IPS-NIHi11 (cell line): ENCODE measurements around the gene MAGEB17.
"Not testable (repeated sequence)": the region's sequence is repeated elsewhere in the genome, so short reads cannot be mapped to it uniquely, and the experiment has no call there.

Source experiments
- DNase-seq: peaks from one replicate; pipeline ENCODE4 v3.0.0; 2012; ENCODE audit warnings: mixed read lengths, low spot score

Gene MAGEB17

DNA sequence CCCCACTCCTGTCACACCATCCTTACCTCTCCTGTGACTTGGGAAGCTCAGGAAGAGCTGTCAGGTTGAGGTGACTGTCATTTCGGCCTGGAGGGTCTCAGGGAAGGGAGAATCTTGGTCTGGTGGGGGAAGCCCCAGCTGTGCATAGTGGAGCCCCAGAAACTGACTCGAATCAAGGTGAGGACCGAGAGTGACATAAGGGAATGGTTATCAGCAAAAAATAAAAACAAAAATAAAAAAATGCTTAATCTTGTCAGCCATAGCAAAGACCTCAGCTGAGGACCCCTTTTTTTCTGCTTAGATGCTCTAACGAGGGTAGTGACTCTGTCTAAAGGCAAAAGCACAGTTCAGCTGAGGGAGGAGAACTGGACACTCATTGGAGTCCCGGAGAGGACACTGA, at the start of gene MAGEB17:
MAGEB17 (plus strand) TSS at position 301 of the 400 bp plus-strand sequence. CDS start 2,902 bp downstream, outside the sequence.
- no peak for DNase-seq

DNA sequence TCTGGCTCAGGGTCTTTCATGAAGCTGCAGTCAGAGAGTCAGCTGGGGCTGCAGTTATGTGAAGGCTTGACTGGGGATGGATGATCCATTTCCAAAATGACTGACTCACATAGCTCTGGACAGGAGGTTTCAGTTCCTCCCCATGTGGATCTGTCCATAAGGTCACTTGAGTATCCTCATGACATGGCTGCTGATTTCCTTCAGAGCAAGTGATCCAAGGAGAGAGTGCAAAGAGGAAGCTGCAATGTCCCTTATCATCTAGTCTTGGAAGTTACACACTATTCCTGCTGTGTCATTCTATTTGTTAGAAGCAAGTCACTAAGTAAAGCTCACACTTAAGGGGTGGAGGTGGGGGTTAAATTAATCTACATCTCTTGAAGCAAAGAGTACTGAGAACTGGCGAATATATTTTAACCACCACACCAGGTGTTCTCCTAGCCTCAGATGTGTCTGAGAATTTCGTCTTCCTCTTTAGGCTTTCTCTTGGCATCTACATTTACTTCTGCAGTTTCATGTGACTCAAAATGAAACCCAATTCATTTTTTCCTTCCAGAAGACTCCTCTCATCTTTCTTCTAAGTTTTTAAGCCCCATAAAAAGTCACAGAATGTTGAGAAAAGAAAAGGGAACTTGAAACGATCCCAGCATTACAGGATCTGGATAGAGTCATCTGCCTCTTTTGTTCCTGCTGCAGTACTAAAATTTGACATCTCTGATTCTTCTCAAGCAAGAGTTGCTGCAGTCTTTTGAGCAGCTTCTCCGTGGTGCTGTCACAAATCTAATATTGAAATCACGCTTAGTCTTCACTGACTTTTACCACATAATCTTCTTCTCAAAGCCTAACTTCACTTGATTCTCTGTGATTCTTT, 47.7 kb upstream of the MAGEB17 start:
- no peak for DNase-seq

DNA sequence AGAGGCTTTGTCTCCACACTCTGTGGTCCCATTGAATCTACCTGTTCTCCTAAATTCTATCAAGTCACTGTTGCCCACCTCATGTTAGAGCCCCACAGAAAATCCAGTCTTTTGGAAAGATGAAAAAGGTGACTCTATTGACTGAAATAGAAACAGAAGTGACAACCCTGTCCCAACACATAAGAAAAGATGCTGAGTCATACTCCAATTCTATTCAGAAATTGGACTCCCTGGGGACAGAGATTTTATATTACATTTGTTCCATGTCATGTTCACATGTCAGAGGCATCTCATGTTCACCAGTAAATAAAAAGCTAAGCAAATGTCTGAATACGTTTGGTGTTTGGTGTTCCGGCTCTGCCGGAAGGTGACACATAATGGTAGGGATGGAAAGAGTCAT, 46.9 kb upstream of the MAGEB17 start:
- DNase-seq, result no peak

GRCh38 chrX:16123222-16123786, 44.0 kb upstream of the MAGEB17 start, which contains the start of gene GRPR:
Gene GRPR, plus strand, starts transcription at chrX:16123565. Its CDS starts 389 bp downstream, at chrX:16123954.
- DNase-seq, result peak; percentile 76

- DNase-seq, result no peak
Observed at GRCh38 chrX:16124201-16124600, 43.1 kb upstream of the MAGEB17 start.

GRCh38 chrX:16125520-16126149, 41.6 kb upstream of the MAGEB17 start:
- DNase-seq, result no peak

DNA sequence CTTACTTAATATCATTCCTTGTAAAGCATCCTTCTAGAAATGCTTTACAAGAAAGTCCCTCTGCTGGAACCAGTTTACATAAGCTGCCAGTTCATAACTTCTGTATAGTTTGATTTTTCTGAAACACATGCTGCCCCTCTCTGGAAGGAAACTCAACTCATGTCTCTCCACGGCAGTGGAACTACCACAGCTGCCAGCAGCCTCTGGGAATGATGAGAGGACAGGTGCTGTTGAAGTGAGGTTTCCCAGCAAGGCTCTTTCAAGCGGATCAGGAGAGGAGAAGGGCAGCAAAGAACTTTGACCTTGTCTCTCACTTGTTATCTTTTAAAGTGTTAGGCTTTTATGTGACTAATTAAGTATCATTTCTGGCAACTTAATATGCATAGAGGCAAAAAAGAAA, 36.6 kb upstream of the MAGEB17 start:
- no peak for DNase-seq

GRCh38 chrX:16134936-16135335, 32.3 kb upstream of the MAGEB17 start:
- DNase-seq, result no peak

- no peak for DNase-seq
Observed at GRCh38 chrX:16136080-16136479, 31.2 kb upstream of the MAGEB17 start.

DNA sequence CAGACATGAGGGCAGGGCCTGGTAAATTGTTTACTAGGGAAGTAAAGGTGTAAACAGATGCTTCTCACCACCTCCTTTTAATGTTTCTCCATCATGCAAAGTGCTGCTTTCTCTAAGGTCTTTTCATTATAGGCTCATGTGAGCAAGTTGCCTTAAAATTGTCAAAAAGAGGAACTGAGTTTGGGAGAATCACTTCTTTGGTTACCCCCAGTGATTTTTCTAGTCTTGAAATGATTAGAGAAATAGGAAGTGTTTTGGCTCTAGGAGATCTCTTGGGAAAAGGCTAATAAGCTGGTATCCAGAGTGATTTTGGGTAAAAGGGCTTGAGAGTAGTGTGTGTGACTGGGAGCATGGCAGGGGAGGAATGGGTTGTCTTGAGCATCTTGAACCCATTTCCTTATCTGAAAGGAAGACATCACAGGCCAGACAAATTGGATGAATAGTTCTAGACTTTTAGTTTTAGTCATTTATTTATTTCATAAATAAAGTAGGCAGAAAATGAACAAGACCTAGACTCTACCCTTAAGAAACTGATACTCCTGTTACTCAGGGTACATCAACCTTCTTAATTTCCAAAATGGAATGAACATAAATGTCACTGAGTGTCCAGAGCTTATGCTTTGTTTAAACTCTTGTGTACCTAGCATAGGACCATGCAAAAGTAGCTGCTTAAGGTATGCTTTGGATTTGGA, 29.7 kb upstream of the MAGEB17 start:
- no peak for DNase-seq

GRCh38 chrX:16138108-16138427, 29.2 kb upstream of the MAGEB17 start:
- DNase-seq, result no peak

GRCh38 chrX:16140448-16140847, 26.8 kb upstream of the MAGEB17 start:
- no peak for DNase-seq

GRCh38 chrX:16140983-16141382, 26.3 kb upstream of the MAGEB17 start:
- DNase-seq, result no peak

GRCh38 chrX:16141422-16142245, 25.6 kb upstream of the MAGEB17 start:
- DNase-seq, result no peak

DNA sequence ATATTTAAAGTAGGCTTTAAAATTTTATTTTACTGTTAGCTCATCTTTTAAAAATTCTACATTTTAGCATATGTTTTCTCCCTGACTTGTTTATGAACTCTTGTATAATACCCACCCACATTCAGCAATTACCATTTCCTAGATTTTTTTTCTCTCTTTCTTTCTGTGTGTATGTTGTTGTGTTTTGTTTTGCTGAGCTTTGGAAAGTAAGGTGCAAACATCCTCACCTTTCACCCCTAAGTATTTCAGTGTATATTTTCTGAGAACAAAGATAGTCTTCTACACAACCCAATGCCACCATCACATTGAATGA, 25.1 kb upstream of the MAGEB17 start:
- no peak for DNase-seq

- no peak for DNase-seq
Observed at GRCh38 chrX:16143968-16144367, 23.3 kb upstream of the MAGEB17 start.

GRCh38 chrX:16144420-16144819, 22.9 kb upstream of the MAGEB17 start:
- DNase-seq, result no peak

- DNase-seq, result not testable (repeated sequence)
Observed at GRCh38 chrX:16145093-16145492, 22.2 kb upstream of the MAGEB17 start.

GRCh38 chrX:16145656-16146055, 21.6 kb upstream of the MAGEB17 start:
- no peak for DNase-seq

DNA sequence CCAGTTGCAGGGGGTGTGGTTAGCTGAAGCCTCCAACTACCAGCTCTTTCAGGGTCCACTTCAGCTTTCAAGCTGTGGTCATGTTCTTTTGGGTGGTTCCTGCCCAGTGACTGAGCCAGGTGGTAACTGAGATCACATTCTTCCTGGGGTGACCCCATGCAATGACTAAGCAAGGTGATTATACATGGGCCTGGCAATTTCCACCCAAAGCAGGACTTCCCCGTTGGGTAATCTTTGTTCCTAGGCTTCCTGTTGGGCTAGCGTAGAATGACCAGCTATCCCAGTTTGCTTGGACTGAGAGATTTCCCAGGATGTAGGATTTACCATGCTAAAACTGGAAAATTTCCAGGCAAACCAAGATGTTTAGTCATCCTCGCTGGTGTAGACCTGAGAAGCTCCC, 18.4 kb upstream of the MAGEB17 start:
- no peak for DNase-seq

DNA sequence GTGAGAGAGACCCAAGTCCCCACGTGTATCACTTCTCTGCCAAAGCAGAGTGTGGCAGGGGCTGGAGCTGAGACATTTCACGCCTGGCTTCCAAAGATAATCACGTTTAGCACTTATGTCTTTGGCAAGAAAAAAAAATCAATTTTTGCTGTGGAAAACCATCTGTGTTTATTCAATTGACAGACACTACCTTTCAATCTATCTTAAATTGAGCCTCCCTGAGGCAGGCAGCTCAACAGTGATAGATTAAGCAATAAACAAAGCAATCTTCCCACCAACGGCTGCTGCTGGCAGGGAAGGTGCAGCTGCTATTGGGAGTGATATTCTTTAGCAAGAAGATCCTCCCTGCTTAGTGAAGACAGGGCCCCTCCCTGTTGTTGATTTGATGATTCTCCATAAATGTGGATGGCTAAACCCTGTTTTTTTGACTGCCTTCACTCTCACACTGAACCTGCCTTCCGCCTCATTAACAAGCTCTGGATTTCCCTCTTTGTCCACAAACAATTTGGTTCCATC, 11.6 kb upstream of the MAGEB17 start:
- DNase-seq, result no peak
